GM21447 (cell line): ENCODE results near the gene FRMPD1.

Source experiments
- ATAC-seq: cut with Tn5 transposase; IDR thresholded peaks from one replicate; pipeline ENCODE4 v1.9.1; 2021; ENCODE audit not compliant: unreplicated experiment

The FRMPD1 gene

GRCh38 chr9:37769306-37769705 is 118.6 kb downstream of the FRMPD1 start:
- ATAC-seq, result no peak

DNA sequence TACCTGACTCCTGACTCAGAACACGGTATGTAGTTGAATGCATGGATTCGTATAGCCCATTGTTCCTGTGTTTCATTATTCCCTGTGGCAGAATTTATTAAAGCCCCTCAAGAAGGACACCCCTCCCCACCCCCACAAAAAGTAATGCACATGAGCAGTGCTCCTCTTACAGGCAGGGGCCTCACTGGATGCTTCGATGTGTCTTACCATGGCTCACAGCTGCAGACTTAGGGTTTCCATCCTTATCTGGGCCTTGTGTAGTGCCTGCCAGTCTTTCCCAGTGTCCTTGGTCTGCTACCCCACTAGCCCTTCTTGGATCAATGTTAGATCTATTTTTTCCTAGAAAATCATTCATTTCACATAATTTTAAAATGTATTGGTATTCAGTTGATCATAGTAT is 119.2 kb downstream of the FRMPD1 start:
- ATAC-seq, result no peak

- ATAC-seq, result no peak
Measured at GRCh38 chr9:37775216-37775919, 124.6 kb downstream of the FRMPD1 start.

DNA sequence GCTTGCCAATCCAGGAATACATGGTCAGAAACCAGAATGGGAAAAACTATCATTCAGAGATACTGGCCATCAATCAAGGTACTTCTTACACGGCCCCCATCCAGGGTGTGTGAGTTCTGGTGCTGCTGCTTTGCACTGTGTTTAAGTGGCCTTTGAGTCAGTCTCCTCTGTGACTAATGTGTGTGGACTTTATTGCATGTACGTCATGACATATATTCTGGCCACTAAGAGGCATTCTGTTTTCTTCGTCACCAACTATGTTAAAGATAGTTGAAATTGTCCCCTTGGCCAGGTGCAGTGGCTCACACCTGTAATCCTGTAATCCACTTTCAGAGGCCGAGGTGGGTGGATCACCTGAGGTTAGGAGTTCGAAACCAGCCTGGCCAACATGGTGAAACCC is 125.6 kb downstream of the FRMPD1 start:
- ATAC-seq, result no peak

DNA sequence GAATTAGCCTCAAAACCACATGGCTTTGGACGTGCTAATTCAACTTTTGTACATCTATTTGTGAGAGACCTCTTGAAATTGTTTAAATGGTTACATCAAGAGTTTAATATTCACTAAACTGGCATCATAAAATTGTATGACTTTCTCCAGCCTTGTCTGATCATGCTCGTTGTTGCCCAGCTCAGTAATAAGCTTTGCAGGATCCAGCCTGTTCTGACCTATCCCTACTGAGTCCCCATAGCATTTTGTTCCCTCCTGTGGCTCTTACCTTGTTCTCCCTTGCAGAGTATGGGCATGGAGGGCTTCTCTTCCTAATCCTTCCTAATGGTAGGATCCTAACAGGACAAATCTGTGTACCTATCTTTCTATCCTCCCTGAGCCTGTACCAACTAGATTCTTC is 127.8 kb downstream of the FRMPD1 start:
- no peak for ATAC-seq

DNA sequence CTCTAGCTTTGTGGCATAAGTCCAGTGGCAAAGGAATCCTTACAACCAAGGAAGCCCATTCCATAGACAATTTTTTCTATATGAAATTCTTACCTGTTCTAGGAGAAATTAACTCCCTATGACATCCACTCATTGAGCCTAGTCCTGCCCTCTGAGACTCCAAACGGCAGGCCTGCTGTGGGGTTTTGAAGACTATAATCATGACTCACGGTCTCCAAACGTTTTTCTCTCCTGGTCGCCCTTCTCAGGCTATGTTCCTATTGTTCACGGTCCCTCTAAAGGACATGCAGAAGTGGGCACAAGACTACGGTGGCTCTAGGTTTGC is 133.5 kb downstream of the FRMPD1 start:
- ATAC-seq, result no peak

DNA sequence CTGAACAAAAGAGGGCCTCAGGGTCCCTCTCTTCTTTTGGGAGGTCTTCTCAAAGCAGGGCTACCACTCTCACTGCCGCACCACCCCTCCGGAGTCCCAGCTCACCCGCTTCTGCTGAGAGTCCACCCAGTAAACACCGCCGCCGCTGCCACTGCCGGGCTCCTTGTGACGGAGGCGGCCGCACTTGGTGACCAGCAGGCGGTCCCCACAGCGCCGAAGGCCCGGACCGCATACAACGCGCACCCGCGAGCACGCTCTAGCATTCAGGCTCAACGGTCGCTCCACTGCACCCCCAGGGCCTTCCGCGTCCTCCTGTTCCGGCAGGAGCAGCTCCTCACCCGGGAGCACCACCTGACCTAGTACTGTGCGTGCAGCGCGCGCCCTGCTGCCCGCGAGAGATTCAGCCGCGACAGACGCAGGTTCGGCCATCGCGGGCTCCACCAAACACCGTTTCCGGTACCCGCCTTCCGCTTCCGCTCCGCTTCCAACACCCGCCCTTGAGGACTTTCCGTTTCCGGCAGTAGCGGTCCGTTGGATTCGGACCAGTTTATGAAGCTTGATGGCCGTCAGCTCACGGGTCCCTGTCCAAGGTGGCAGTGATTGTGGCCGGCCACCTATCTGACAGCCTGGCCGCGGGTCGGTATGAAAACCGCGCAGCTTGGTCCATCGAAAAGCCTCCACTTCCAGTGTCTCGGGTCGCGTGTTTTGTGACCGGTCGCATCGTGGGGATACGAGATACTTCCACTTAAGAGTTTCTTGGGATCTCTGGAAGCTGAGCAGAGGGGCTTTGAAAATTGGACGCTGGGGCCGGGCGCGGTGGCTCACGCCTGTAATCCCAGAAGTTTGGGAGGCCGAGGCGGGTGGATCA is 134.1 kb downstream of the FRMPD1 start, which contains the start of gene EXOSC3:
Gene EXOSC3, minus strand, starts transcription at position 449 of the 868 bp plus-strand sequence. Its CDS starts 20 bp downstream, at position 429.
- ATAC-seq, result peak; percentile 89

DNA sequence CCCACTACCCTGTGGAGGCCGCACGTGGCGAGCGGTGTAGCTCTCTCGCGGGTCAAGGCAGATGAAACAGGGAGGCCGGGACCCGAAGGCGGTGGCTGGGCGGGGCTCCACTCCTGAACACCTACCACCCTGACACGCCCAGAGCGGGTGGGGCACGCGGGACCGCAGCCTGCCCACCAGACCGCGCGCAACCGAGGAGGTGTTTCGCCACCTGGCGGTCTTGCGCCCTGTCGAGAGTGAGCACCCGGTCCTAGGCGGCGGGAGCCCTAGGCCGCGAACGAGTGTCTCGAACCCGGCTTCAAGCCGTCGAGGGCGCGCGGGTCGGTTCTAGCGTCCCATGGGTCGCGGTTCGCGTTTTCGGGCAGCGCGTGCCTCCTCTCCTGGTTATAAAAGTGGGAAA is 136.3 kb downstream of the FRMPD1 start:
- ATAC-seq, result no peak

DNA sequence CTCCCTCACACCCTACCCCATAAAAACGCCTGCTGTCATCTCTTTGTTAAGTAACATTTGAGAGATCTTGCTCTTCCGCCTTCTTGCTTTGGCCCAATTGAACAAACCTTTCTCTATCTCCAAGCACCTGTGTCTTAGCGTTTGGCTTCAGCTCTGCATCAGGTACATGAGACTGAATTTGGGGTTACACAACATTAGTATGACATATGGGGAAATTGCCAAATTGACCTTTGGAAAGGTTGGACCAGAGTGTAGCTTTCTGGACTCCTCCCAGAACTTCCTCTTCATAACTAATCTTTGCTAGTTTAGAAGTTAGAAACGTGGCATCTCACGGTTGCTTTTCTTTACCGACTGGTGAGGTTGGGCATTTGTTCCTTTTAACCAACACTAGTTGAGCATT is 137.6 kb downstream of the FRMPD1 start:
- no peak for ATAC-seq

GRCh38 chr9:37790096-37790495 is 139.3 kb downstream of the FRMPD1 start:
- no peak for ATAC-seq

- no peak for ATAC-seq
Measured at GRCh38 chr9:37792122-37792521, 141.4 kb downstream of the FRMPD1 start.

DNA sequence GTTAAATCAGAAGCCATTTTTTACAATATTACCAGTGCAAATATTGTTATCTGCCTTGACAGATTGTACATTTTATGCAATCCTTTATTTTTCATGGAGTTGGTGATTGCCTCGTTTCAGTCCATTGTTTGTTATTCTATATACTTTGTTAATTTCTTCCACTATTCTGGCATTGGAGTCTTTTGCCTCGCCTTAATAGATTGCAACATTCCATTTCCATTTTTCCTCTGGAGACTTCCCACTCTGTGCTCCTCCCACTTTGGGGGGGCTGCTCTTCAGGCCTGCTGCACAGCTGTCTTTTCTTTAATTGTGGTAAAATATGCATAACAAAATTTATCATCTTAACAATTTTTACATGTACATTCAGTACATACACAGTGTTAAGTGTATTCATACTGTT is 145.5 kb downstream of the FRMPD1 start:
- no peak for ATAC-seq
